Naive thymus-derived CD8-positive, alpha-beta T cell (primary cell): Measurements from ENCODE around the gene RBBP5. TPM values are rescaled to one million over a fixed set of nuclear protein-coding genes. Genes with fewer than 3 reads are reported as not detected.
A peak's percentile ranks its signal among the peaks of the same experiment; 100 is the strongest.
"Not testable (repeated sequence)": the region's sequence is repeated elsewhere in the genome, so short reads cannot be mapped to it uniquely, and the experiment has no call there.

ENCODE experiments used
- ATAC-seq, 2 donors: fragments of 150-1000 bp; cut with Tn5 transposase in 1 of 2; sonication (Bioruptor Pico), chemical (Tn5 transposase) in 1 of 2; 1 replicate in 1 of 2; 2 replicates in 1 of 2; pipeline ENCODE4 v1.10.0; 2021; ENCODE audit warnings: mild to moderate bottlenecking in 2 of 2, moderate library complexity in 2 of 2
- POLR2A ChIA-PET: fragments of 350-600 bp; sonication (Branson Sonifier 250); formaldehyde crosslinking; loops from one replicate; lab custom pipeline; 2021; ENCODE audit warnings: antibody characterized with exemption; lab: Charles Lee
- DNase-seq, 10 donors: peaks; one replicate each; pipeline versions ENCODE4 v3.0.0 to v3.0.0-alpha.2; 2020 to 2022
- H3K27ac Mint-ChIP-seq, 10 donors: one replicate each; pipeline ENCODE4 v1.8.0; 2020 to 2022; ENCODE audit warnings: mild to moderate bottlenecking in 10 of 10, mixed read lengths in 10 of 10, moderate library complexity in 4 of 10, inconsistent platforms in 1 of 10
- H3K27me3 Mint-ChIP-seq, 5 donors: one replicate each; pipeline ENCODE4 v1.8.0; 2021 to 2022; ENCODE audit warnings: mixed read lengths in 5 of 5
- H3K36me3 Mint-ChIP-seq, 3 donors: one replicate each; pipeline ENCODE4 v1.8.0; 2020 to 2022; ENCODE audit warnings: mixed read lengths in 3 of 3, mild to moderate bottlenecking in 2 of 3, inconsistent platforms in 1 of 3
- H3K4me1 Mint-ChIP-seq, 4 donors: one replicate each; pipeline ENCODE4 v1.8.0; 2021 to 2022; ENCODE audit warnings: mixed read lengths in 4 of 4
- H3K4me3 Mint-ChIP-seq, 10 donors: one replicate each; pipeline ENCODE4 v1.8.0; 2020 to 2022; ENCODE audit warnings: mild to moderate bottlenecking in 10 of 10, mixed read lengths in 10 of 10, moderate library complexity in 6 of 10, inconsistent platforms in 1 of 10
- H3K9me3 Mint-ChIP-seq, 9 donors: one replicate each; pipeline ENCODE4 v1.8.0; 2020 to 2022; ENCODE audit warnings: mixed read lengths in 9 of 9, mild to moderate bottlenecking in 3 of 9, inconsistent platforms in 1 of 9, moderate library complexity in 1 of 9
- polyA plus RNA-seq, 3 donors: library from polyadenylated mRNA; unstranded; fragments of 300-500 nt; fragmentation: Illumina TruSeq; gene quantifications; one replicate each; pipeline ENCODE4 v1.2.3, GENCODE V29; 2021
- total RNA-seq, 8 experiments: library from RNA in 2 of 8; stranded (reverse) in 2 of 8; gene quantifications; one replicate each; pipeline ENCODE4 v1.2.3 and lab custom pipeline; 2021 to 2026

The RBBP5 gene
- total RNA-seq (10 to 100 TPM; 28.0 to 31.5 TPM), polyA plus RNA-seq (10 to 100 TPM; 20.4 to 23.2 (median 22.5) TPM), total RNA-seq (lab: John Stamatoyannopoulos, UW) (36.9 to 76.5 (median 59.1) reads per million in 6 experiments)

GRCh38 chr1:205121660-205122488 lies at the start of gene RBBP5:
RBBP5 (minus strand) TSS chr1:205121978; CDS start chr1:205121873, 105 bp downstream.
- no peaks in the 10 kb centered on the region for H3K27me3 Mint-ChIP-seq
- POLR2A ChIA-PET: interaction anchor here (0.6 to 2.9 kb wide), 9 partner anchors 20 to 667 kb away, joined by 3 to 17 read pairs (median 6); partner anchors contain the start of genes DSTYK, ELK4, NUCKS1 and TMCC2
- DNase-seq: peak; percentile 81 to 99 (median 94)
- peak; percentile 95 for ATAC-seq
- peaks cover 0 to 21% (median 0%) of the 10 kb centered on the region in 3 donors for H3K36me3 Mint-ChIP-seq
- H3K27ac Mint-ChIP-seq: peak within 1 kb of the TSS; percentile 98 to 100 (median 100)
- peaks cover 19 to 53% (median 49%) of the 10 kb centered on the region in 4 donors for H3K4me1 Mint-ChIP-seq
- H3K4me3 Mint-ChIP-seq: peak within 1 kb of the TSS; percentile 88 to 100 (median 98)
- H3K9me3 Mint-ChIP-seq: no peaks in the 10 kb centered on the region

- peak in 3 of 10 donors; percentile 9 to 32 (median 20) for DNase-seq
- Mint-ChIP-seq H3K4me1 (peaks cover 12 to 45% (median 30%) of the 10 kb centered on the region in 4 donors), H3K27me3 (no peaks in the 10 kb centered on the region), H3K4me3 (peak overlapping the region in 7 of 10 donors; percentile 9 to 63 (median 25)), H3K36me3 (peaks cover 0 to 83% (median 18%) of the 10 kb centered on the region in 3 donors), H3K27ac (peak overlapping the region in 6 of 10 donors; percentile 11 to 81 (median 36)), H3K9me3 (no peaks in the 10 kb centered on the region)
- POLR2A ChIA-PET: interaction anchor here (0.6 to 0.7 kb wide), 2 partner anchors 49 to 548 kb away, joined by 4 read pairs; no protein-coding TSS in a partner anchor
- peak in 1 of 2 donors; percentile 59 for ATAC-seq
These were observed 49.6 kb upstream of the RBBP5 start for GRCh38 chr1:205171369-205171768.

- peak overlapping the region in 5 of 10 donors; percentile 11 to 81 (median 57) for H3K27ac Mint-ChIP-seq
- POLR2A ChIA-PET: interaction anchor here (0.6 to 0.7 kb wide), 2 partner anchors 48 to 547 kb away, joined by 4 read pairs; no protein-coding TSS in a partner anchor
- ATAC-seq (no peak), DNase-seq (no peak)
- peaks cover 0 to 80% (median 18%) of the 10 kb centered on the region in 3 donors for H3K36me3 Mint-ChIP-seq
- H3K9me3 Mint-ChIP-seq: no peaks in the 10 kb centered on the region
- H3K4me1 Mint-ChIP-seq: peaks cover 12 to 48% (median 30%) of the 10 kb centered on the region in 4 donors
- no peaks in the 10 kb centered on the region for H3K27me3 Mint-ChIP-seq
- peak overlapping the region in 3 of 10 donors; percentile 57 to 63 (median 63) for H3K4me3 Mint-ChIP-seq
These were observed 48.9 kb upstream of the RBBP5 start for GRCh38 chr1:205170532-205171269.

GRCh38 chr1:205169248-205169647 lies 47.5 kb upstream of the RBBP5 start:
- Mint-ChIP-seq H3K4me1 (peaks cover 12 to 48% (median 30%) of the 10 kb centered on the region in 4 donors), H3K27ac (peak overlapping the region in 1 of 10 donors; percentile 86), H3K9me3 (no peaks in the 10 kb centered on the region), H3K36me3 (peaks cover 0 to 84% (median 18%) of the 10 kb centered on the region in 3 donors), H3K4me3 (no peak overlapping the region), H3K27me3 (no peaks in the 10 kb centered on the region)
- no peak for DNase-seq
- no peak for ATAC-seq
- POLR2A ChIA-PET: no interaction called here

GRCh38 chr1:205168291-205168690 lies 46.5 kb upstream of the RBBP5 start:
- peaks cover 0 to 85% (median 24%) of the 10 kb centered on the region in 3 donors for H3K36me3 Mint-ChIP-seq
- DNase-seq (no peak), ATAC-seq (no peak)
- H3K27ac Mint-ChIP-seq: peak overlapping the region in 2 of 10 donors; percentile 6 to 51
- H3K27me3 Mint-ChIP-seq: no peaks in the 10 kb centered on the region
- H3K4me3 Mint-ChIP-seq: no peak overlapping the region
- H3K4me1 Mint-ChIP-seq: peaks cover 15 to 48% (median 30%) of the 10 kb centered on the region in 4 donors
- POLR2A ChIA-PET: interaction anchor here (0.6 kb wide), 1 partner anchor 193 kb away, joined by 3 read pairs; no protein-coding TSS in a partner anchor
- no peaks in the 10 kb centered on the region for H3K9me3 Mint-ChIP-seq

GRCh38 chr1:205162301-205162700 lies 40.5 kb upstream of the RBBP5 start:
- DNase-seq (no peak), ATAC-seq (no peak)
- no peak overlapping the region for H3K27ac Mint-ChIP-seq
- no peaks in the 10 kb centered on the region for H3K9me3 Mint-ChIP-seq
- peaks cover 6 to 90% (median 57%) of the 10 kb centered on the region in 3 donors for H3K36me3 Mint-ChIP-seq
- POLR2A ChIA-PET: no interaction called here
- H3K27me3 Mint-ChIP-seq: no peaks in the 10 kb centered on the region
- no peak overlapping the region for H3K4me3 Mint-ChIP-seq
- peaks cover 0 to 10% (median 5%) of the 10 kb centered on the region in 4 donors for H3K4me1 Mint-ChIP-seq

GRCh38 chr1:205161076-205161475 lies 39.3 kb upstream of the RBBP5 start:
- peak overlapping the region in 1 of 10 donors; percentile 50 for H3K27ac Mint-ChIP-seq
- H3K27me3 Mint-ChIP-seq: no peaks in the 10 kb centered on the region
- peaks cover 0 to 12% (median under 1%) of the 10 kb centered on the region in 9 donors for H3K9me3 Mint-ChIP-seq
- ATAC-seq (no peak), DNase-seq (no peak)
- H3K36me3 Mint-ChIP-seq: peaks cover 16 to 91% (median 69%) of the 10 kb centered on the region in 3 donors
- peaks cover 0 to 3% (median 0%) of the 10 kb centered on the region in 4 donors for H3K4me1 Mint-ChIP-seq
- POLR2A ChIA-PET: no interaction called here
- no peak overlapping the region for H3K4me3 Mint-ChIP-seq

- Mint-ChIP-seq H3K9me3 (peaks cover 0 to 14% (median 4%) of the 10 kb centered on the region in 9 donors), H3K27me3 (no peaks in the 10 kb centered on the region), H3K36me3 (peaks cover 16 to 97% (median 77%) of the 10 kb centered on the region in 3 donors), H3K27ac (peak overlapping the region in 1 of 10 donors; percentile 82), H3K4me1 (peaks cover 0 to 4% (median 0%) of the 10 kb centered on the region in 4 donors), H3K4me3 (no peak overlapping the region)
- POLR2A ChIA-PET: no interaction called here
- no peak for DNase-seq
- no peak for ATAC-seq
These were observed 36.4 kb upstream of the RBBP5 start for GRCh38 chr1:205158048-205158616.

GRCh38 chr1:205155665-205156377 lies 34.0 kb upstream of the RBBP5 start:
- H3K4me3 Mint-ChIP-seq, H3K27ac Mint-ChIP-seq, ATAC-seq, DNase-seq, H3K4me1 Mint-ChIP-seq, H3K27me3 Mint-ChIP-seq: not testable (repeated sequence)
- H3K9me3 Mint-ChIP-seq: peaks cover 0 to 14% (median 4%) of the 10 kb centered on the region in 9 donors
- POLR2A ChIA-PET: interaction anchor here (0.6 kb wide), 1 partner anchor 19 kb away, joined by 3 read pairs; no protein-coding TSS in a partner anchor
- peaks cover 16 to 90% (median 56%) of the 10 kb centered on the region in 3 donors for H3K36me3 Mint-ChIP-seq

GRCh38 chr1:205152505-205152904 lies 30.7 kb upstream of the RBBP5 start:
- H3K27me3 Mint-ChIP-seq: no peaks in the 10 kb centered on the region
- peaks cover 0 to 14% (median 4%) of the 10 kb centered on the region in 9 donors for H3K9me3 Mint-ChIP-seq
- POLR2A ChIA-PET: no interaction called here
- peaks cover 0 to 4% (median 0%) of the 10 kb centered on the region in 4 donors for H3K4me1 Mint-ChIP-seq
- peaks cover 17 to 87% (median 28%) of the 10 kb centered on the region in 3 donors for H3K36me3 Mint-ChIP-seq
- no peak overlapping the region for H3K27ac Mint-ChIP-seq
- H3K4me3 Mint-ChIP-seq: no peak overlapping the region
- no peak for ATAC-seq
- no peak for DNase-seq
